Esophagus mucosa (tissue), 1 donor: ENCODE measurements around the gene GNA14. TPM values are rescaled to one million over a fixed set of nuclear protein-coding genes. Genes with fewer than 3 reads are reported as not detected.
"Not testable (repeated sequence)": the region's sequence is repeated elsewhere in the genome, so short reads cannot be mapped to it uniquely, and the experiment has no call there.

ENCODE experiments used
- ATAC-seq: fragments of 200-7000 bp; cut with Tn5 transposase; one replicate; pipeline ENCODE4 v1.9.1; 2020
- total RNA-seq: library from RNA; stranded (reverse); gene quantifications from one replicate; pipeline ENCODE4 v1.2.4, GENCODE V29; 2023
- donor health status: DM: yes; HTN: yes; CAD: no.

Gene GNA14
- total RNA-seq, 1 donor from 2014 or later, result 0.60 TPM

DNA sequence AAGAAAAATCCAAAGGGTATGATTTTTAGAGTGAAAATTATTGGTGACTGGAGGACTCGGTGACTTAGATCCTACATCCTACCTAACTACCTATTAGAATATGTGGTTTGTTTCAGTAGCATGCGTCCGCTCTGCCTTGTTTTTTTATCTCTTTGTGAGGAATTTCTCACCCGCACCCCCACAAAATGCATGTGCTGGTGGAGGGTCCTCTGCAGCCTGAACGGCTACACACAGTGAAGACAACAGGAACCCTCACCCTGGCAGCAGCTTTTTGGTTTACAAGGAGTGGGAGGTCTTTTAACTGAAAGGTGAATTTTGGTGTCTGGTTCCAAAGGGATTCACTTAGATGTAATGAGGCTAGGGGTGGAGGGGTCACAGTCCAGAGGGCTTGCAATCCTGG, 115.5 kb downstream of the GNA14 start:
- ATAC-seq, result no peak

DNA sequence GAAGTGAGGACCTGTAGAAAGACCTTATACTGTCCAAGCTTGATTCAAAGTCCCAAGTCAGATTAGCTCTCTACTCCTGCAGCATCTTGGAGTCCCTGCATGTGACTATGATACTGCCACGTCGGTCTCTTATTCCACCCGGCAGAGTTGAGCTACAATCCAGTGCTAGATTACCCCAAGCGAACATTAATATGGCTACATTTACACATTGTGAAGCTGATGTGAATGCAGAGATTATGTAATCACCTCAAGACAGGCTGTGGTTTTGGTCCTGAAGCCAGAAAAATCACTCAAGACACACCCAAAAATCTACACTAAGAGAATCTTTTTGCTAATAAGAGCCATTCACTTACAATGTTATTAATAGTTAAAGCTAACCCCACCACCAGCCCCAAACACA, 116.7 kb downstream of the GNA14 start:
- ATAC-seq, result no peak

DNA sequence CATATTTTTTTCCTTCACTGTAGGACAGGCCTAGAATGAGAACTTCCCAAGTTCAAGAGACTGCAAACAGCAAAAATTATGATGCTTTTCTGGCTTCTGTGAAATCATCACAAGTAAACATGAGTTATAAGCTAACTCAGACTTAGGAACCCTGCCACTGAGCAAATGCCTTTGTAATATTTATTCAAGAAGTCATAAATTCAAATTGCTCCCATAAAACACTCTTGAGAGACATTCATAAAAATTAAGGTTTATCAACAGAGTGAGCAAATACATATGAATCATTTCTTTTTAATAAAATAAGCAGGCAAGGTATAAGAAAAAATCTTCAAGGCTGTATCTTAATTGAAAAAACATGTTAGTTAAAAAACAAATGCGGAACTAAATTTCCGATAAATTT, 124.2 kb downstream of the GNA14 start:
- no peak for ATAC-seq

DNA sequence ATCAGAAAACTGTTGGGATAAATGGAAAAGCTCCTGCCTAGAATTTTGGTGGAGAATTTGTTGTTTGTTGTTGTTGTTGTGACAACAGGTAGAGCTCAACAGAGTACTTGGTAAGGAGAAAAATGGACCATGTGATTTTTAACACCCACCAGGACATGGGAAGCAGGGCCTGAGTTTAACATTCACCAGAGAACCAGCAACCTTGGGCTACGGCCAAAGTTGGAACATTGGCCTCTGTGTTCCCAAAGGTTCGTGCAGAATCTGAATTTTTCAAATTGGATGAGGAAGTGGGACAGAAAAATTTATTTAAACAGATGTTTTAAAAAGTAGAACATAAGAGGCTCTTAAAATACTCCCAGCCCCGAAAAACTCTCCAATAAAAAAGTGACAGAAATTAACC, 127.0 kb downstream of the GNA14 start:
- ATAC-seq, result no peak

DNA sequence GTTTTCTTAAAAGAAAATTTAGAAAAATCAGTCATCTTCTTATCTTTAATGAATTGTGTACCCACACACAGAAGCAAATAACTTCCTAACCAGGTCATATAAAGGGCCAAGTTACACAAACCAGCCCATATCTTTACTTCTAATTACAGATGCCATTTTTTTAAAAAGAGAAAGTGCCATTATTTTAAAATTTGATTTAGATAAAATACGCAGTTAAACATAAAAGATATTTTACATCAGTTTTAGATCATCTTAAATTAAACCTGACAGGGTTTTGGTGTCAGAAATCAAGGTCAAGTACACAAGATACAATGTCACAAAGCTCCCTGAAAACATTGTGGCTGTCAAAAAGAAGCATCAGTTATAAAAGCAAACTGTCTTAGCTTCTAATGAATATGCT, 129.4 kb downstream of the GNA14 start:
- ATAC-seq, result no peak

DNA sequence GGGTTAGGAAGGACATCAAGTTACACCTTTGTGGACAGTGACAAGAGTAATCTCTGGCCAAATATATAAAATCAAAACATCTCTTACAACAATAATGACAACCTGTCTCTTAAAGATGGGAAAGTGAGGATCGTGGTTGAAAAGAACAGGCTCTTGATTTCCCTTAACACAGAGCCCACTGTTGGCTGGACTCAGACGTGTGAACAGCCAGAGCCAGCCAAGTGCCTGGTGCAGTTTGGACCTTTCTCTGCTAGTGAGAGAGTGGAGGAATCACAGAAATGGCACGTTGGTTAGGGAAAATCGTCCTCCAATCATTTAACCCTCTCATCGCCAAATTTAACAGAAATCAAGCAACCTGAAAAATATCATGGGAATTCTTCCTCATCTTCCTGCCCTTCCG, 131.3 kb downstream of the GNA14 start:
- no peak for ATAC-seq

DNA sequence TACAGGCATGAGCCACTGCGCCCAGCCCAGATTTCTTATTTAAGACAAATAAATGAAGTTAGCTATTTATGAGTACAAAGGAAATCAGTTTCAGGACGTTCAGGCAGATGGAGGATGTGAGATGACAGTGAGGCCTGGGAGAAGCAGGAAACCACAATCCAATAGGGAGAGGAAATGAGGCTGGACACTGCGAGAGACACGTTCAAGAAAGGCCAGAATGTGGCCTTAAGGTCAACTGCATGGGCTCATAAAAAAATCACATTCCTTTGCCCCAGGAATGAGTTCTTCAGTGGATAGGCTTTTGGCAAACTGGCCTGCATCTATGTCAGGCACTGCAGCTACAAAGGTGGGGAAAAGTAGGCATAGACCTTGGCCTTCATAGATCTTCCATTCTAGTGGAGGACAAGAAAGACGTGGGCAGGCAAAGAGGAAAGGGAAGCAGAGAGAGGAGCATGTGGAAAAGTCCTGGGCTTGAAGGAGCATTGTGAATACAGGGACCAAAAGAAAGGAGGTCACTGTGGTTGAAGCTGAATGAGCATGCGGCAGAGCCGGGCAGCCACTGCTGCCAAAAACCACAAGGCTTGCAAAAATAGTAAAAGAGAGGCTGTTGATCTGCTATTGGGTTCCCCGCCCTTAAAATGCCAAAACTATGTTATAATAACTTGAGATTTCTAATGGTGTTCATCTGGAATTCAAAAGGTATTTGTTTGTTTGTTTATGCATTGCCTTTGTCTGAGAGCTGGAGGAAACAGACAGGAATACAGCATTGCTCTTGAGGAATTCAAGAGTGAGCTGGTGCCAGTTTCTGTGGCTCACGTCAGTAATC, 133.0 kb downstream of the GNA14 start:
- ATAC-seq, result peak; percentile 37

DNA sequence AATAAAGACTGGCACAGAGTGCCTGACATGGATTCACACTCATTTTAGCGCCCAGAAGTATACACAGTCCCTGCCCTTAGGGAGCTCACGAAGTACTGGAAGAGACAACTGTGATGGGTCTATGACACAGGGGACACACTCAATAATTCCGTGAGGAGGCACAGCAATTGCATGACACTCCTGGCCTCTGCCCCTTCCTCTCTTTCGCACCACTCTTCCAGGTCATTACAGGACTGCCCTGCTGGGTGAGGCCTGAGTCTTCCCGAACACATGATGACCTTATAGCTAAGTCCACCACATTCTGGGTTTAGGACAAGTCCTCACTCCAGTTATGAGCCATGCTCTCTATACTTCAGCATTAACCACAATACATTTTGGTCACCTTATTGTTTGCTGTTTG, 134.7 kb downstream of the GNA14 start:
- ATAC-seq, result no peak

DNA sequence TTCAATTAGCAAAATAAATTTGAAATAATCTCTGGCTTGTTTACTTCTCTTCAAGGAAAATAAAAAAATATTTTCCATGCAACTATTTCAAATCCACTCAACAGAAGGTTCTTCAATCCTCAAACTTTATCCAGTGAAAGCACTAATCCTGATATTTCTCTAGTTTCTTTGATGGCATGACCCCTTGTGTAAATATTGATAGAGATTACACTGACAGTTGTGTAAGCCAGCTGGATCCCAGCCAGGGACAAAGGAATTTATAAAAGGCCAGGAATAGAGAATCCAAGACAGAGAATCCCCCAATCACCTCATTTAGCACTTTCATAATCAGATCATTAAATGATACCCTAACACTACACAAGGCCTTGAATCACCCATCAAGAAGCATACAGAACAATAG, 135.2 kb downstream of the GNA14 start:
- no peak for ATAC-seq

DNA sequence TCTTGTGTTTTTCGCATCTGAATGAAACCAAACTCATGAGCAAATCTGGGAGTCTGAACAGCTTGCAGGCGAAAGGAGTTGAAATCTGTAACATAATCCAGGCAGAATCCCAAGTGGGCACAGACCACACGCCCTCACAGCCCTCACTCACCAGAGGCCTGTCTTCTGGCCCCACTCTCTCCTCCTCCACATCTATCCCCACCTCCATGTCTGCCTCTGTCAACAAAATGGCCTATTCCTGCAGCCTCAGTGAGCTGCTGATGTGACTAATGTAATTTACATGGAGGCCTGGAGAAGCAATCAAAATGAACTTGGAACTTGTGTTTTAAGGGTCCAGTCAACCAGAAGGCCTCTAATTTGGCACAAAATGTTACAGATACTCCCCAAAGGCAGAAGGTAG, 136.6 kb downstream of the GNA14 start:
- no peak for ATAC-seq

DNA sequence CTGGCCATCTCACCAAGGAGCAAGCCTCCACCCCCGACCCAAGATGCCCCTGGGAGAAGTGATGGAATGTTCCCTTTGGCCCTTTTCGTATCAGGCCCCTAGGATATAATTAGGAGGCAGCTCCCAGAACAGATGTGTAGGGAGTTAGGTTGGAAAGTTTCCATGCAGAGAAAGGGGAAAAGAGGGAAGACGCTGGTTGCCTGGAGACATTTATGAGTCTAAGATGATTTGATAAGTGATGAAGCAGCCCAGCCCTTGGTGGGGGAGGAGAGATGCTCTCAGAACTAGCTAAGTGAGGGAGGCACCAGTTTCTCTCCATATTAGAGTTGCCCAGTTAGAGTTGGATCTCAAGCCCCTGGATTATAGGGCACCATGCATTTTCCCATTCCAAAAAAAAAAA, 137.5 kb downstream of the GNA14 start:
- ATAC-seq, result no peak

DNA sequence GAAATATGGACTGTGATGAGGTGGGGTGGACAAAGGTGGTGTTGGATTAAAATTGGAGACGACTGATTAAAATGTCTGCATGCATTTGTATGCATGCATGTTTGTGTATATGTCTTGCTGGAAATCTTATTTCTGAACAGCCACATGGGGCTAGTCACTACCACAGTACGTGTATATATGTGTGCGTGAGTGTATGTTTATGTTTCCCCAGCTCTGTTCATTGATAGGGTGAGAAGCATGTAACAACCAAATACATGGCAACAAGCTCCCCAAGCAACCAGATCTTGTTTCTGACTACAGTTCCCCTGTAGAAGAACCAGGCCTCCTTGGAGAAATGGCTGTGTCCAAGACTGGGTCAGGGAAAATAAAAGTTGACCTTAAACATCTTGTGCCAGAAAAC, 139.7 kb downstream of the GNA14 start:
- no peak for ATAC-seq

DNA sequence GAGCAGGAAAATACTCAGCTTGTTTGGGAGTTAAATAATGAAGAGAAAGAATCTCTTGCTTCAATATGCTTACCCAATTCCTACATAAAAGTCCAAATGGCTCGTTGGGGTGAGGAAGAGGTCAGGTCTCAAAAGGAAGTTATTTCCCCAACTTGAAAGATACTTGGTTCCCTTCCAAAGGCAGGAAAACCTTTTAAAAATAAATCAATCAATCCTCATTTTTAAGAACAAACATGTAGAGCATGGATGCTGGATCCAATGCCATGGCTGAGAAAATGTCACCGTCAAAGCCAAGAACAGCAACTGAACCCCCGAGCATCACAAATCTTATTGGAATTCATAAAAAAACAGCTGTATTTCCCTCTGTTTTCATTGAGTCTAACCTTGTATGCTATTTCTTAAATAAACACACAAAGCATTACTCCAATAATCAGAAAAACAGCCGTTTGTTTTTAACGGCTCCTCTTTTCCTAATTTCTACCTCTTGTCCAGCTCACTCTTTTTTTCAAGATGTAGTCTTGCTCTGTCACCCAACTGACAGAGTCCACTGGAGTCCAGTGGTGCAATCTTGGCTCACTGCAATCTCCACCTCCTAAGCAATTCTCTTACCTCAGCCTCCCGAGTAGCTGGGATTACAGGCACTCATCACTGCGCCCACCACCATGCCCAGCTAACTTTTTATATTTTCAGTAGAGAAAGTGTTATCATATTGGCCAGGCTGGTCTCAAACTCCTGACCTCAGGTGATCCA, 140.7 kb downstream of the GNA14 start:
- no peak for ATAC-seq

DNA sequence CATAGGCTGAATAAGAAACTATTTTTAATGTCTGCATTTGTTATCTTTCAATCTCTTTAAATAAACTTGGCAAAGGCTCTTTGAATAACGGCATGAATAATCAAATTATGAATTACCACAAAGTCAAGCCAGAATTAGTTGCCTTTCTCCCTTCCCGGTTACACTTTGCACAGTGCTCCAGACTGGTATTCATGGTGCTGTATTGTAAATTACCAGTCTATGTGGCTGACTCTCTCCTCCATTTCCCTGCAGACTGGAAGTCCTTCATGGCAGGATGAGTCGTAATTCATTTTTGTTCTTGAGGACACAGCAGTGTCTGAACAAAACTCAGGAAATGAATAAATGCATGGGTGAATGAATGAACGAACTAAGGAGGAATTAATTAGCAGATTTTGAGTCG, 142.9 kb downstream of the GNA14 start:
- ATAC-seq, result no peak

DNA sequence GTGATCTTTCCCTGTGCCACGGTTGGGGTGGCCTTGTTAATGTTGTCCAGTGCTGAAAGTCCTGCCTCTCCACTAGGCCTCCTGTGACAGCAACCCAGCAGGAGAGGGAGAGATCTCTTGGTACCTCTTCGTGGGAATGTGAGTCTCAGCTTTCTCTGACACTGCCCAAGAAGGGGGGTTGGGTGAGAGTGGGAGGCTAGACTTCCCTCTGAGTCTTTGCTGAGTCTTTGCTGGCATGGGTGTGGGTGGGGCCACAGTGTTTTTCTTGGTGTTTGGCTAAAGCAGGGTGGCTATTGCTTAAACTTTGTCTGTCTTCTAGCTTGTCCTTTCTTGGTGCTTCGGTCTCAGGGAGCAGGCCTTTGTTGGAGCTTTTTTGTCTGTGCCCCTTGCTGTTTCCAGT, 145.6 kb downstream of the GNA14 start:
- ATAC-seq, result no peak

DNA sequence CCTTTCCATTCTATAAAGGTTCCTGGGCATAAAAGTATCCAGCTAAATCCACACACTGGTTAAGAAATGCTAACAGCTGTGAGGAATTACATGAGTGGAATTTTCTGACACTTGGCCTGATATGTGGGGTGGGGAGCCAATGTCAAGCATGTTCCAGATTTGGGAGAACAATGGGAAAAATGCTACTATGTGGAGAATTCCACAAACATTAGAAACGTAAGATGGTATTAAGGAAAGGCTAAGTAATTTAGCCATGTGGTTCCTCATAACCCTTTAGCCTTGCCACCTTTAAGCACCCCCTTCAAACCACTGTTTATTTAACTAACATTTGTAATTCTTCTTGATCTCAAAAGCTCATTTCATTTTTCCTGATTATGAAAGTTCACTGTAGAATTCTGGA, 149.2 kb downstream of the GNA14 start:
- ATAC-seq, result no peak

DNA sequence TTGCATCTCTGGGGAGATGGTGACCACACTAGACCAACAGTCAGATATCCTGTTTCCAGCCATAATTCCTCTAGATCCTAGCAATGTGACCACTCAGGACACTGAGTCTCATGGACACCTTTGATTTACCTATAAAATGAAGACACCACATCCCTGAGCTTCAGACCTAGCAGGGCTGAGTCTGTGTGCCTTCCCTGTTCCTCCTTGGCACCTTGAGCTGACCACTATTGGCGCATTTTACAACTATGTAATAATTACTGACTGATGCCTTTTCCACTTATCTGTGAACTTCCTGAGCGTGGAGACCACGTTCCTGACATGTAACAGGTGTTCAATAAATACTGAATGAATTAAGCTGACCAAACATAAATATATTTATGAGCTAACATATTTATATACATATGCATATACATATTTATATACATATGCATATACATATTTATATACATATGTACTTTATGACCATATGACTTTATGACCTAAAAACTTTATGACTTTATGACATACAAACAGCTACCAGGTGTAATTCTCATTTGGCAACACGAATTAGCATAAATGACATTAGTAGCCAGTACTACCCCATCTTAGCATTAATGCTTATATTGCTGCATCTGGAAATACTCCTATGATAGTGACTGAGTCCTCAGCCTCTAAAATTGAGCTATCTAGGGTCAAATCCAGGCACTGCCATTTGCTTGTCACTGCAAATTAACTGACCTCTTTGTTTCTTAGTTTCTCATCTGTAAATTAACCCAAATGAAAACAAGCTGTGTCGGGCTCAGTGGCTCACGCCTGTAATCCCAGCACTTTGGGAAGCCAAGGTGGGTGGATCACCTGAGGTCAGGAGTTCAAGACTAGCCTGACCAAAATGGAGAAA, 150.6 kb downstream of the GNA14 start:
- no peak for ATAC-seq

DNA sequence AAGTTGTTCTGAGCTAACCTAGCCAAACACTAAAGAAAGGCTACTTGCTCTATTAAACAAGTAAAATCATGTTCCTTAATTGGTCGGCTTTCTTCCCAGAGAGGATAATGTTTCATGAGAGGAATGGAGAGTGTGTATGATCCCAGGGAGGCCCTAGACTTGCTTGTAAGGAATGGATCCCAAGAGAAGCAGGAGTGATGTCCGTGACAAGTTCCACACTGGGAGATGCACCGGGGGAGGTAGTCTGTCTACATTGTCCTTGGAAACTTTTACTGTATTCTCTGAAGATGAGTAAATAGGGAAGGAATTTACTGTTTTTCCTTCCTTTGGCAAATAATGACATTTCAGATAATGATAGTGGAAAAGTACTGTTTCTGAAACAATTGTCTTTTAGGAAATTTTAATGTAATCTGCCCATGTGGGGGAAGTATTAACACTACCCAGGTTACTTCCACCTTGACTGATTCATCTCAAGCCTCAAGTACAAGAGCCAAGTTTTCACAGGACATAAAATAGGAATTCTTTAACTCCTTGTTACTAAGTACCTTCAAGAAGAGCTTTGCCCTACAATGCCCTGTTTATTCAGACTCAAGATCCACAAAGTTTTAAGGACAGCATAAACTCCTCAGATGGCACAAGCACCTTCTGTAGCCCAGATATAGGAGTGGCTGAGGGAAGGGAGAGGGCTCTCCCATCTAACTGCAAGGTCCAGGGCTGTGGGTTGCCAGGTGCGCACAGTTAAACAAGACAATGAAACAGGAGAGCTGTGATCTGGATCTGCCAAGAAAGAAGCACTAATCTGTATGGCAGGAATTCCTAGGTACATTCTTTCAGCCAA, 152.1 kb downstream of the GNA14 start:
- peak; percentile 29 for ATAC-seq

DNA sequence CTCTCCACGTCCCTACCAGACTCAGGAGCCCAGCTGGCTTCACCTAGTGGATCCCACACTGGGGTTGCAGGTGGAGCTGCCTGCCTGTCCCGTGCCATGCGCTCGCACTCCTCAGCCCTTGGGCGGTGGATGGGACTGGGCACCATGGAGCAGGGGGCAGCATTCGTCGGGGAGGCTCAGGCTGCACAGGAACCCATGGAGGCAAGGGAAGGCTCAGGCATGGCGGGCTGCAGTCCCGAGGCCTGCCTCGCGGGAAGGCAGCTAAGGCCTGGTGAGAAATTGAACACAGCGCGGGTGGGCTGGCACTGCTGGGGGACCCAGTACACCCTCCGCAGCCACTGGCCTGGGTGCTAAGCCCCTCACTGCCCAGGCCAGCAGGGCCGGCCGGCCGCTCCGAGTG, 157.8 kb downstream of the GNA14 start:
- not testable (repeated sequence) for ATAC-seq

DNA sequence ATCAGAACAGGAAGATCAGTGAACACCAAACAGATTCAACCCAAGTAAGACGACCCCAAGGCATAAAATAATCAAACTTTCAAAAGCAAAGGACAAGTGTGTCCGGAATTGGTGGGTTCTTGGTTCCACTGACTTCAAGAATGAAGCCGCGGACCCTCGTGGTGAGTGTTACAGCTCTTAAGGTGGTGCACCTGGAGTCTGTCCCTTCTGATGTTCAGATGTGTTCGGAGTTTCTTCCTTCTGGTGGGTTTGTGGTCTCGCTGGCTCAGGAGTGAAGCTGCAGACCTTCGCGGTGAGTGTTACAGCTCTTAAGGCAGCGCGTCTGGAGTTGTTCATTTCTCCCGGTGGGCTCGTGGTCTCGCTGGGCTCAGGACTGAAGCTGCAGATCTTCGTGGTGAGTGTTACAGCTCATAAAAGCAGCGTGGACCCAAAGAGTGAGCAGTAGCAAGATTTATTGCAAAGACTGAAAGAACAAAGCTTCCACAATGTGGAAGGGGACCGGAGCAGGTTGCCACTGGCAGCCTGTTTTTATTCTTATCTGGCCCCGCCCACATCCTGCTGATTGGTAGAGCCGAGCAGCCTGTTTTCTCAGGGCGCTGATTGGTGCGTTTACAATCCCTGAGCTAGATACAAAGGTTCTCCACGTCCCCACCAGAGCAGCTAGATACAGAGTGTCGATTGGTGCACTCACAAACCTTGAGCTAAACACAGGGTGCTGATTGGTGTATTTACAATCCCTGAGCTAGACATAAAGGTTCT, 158.5 kb downstream of the GNA14 start:
- ATAC-seq, result not testable (repeated sequence)

DNA sequence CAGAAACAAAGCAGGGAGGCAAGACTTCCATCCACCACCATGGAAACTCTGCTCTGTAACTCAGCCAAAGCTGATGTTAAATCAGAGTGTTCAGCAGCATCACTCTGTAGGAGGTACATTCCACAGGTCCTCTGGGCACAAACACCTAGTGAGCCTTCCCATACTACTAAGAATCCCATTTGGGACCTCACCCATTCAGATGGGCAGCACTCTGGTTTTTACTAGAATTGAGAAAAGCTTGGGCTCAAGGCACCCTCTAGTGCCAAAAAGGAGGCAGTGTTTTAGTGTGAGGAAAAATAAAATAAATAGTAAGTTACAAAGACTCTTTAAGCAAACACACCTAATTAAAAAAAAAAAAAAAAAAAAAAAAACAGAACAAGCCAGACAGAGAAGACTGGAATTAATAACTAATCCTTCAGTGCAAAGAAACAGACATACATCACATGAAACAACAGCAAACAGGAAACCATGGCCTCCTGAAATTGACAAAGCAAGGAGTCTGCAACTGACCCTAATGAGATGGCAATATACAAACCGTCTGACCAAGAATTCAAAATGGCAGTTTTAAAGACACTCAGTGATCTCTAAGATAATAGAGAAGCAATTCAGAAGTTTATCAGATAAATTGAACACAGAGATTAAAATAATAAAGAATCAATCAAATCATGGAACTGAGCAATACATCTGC, 159.5 kb downstream of the GNA14 start:
- ATAC-seq, result no peak
